ENCODE data around the gene CASP9. TPM values are rescaled to one million over a fixed set of nuclear protein-coding genes. Genes with fewer than 3 reads are reported as not detected.

CASP9 gene
- 6.3 TPM for polyA plus RNA-seq (2012; ENCODE audit: insufficient read depth, insufficient read length, low read depth)

GRCh38 chr1:15524021-15524282, at the start of gene CASP9:
CASP9 (minus strand) TSS chr1:15524215; CDS start chr1:15524200, 15 bp downstream.
- H3K4me1 ChIP-seq: no peaks in the 10 kb centered on the region; the same call in 1 of the 2 replicates
- no peak for DNase-seq
- TF ChIP-seq CTCF (IDR thresholded peaks at IDR 0.05; ENCODE audit: low read depth, low read length): no peak

GRCh38 chr1:15573477-15573876, 49.5 kb upstream of the CASP9 start:
- H3K27me3 ChIP-seq: no peaks in the 10 kb centered on the region
- H3K9me3 ChIP-seq: no peaks in the 10 kb centered on the region
- H3K4me3 ChIP-seq (ENCODE audit: low read depth, low read length): no peak overlapping the region
- DNase-seq: no peak
- no peaks in the 10 kb centered on the region for H3K36me3 ChIP-seq
- no peaks in the 10 kb centered on the region for H3K4me1 ChIP-seq
- no peak for TF ChIP-seq CTCF (IDR thresholded peaks at IDR 0.05; ENCODE audit: low read depth, low read length)

More at GRCh38 chr1:15524021-15524282, at the start of gene CASP9:
- Histone ChIP-seq H3K27me3 (no peaks in the 10 kb centered on the region), H3K36me3 (no peaks in the 10 kb centered on the region), H3K4me3 (ENCODE audit: low read depth, low read length) (peak within 1 kb of the TSS; percentile 63), H3K9me3 (no peaks in the 10 kb centered on the region)

- Histone ChIP-seq H3K27me3 (no peaks in the 10 kb centered on the region), H3K4me1 (no peaks in the 10 kb centered on the region), H3K4me3 (ENCODE audit: low read depth, low read length) (no peak overlapping the region), H3K9me3 (no peaks in the 10 kb centered on the region), H3K36me3 (no peaks in the 10 kb centered on the region)
- DNase-seq: no peak
- no peak for TF ChIP-seq CTCF (IDR thresholded peaks at IDR 0.05; ENCODE audit: low read depth, low read length)
These were observed 47.3 kb upstream of the CASP9 start for GRCh38 chr1:15571266-15571665.

GRCh38 chr1:15570861-15571260, 46.8 kb upstream of the CASP9 start:
- no peak for DNase-seq
- no peak overlapping the region for H3K4me3 ChIP-seq (ENCODE audit: low read depth, low read length)
- no peaks in the 10 kb centered on the region for H3K4me1 ChIP-seq
- H3K36me3 ChIP-seq: no peaks in the 10 kb centered on the region
- no peak for TF ChIP-seq CTCF (IDR thresholded peaks at IDR 0.05; ENCODE audit: low read depth, low read length)
- H3K27me3 ChIP-seq: no peaks in the 10 kb centered on the region
- no peaks in the 10 kb centered on the region for H3K9me3 ChIP-seq

- Histone ChIP-seq H3K9me3 (no peaks in the 10 kb centered on the region), H3K27me3 (no peaks in the 10 kb centered on the region), H3K4me1 (no peaks in the 10 kb centered on the region), H3K36me3 (no peaks in the 10 kb centered on the region; the same call in 1 of the 2 replicates), H3K4me3 (ENCODE audit: low read depth, low read length) (no peak overlapping the region)
- no peak for TF ChIP-seq CTCF (IDR thresholded peaks at IDR 0.05; ENCODE audit: low read depth, low read length)
- no peak for DNase-seq
These were observed 44.5 kb upstream of the CASP9 start for GRCh38 chr1:15568387-15569073.

GRCh38 chr1:15559189-15559810, 35.3 kb upstream of the CASP9 start:
- no peak for TF ChIP-seq CTCF (IDR thresholded peaks at IDR 0.05; ENCODE audit: low read depth, low read length)
- H3K27me3 ChIP-seq: no peaks in the 10 kb centered on the region
- H3K4me3 ChIP-seq (ENCODE audit: low read depth, low read length): no peak overlapping the region
- H3K9me3 ChIP-seq: no peaks in the 10 kb centered on the region
- DNase-seq: no peak
- H3K4me1 ChIP-seq: no peaks in the 10 kb centered on the region
- H3K36me3 ChIP-seq: no peaks in the 10 kb centered on the region; the same call in 1 of the 2 replicates

Measured in BE2C (cell line).